Activated naive CD8-positive, alpha-beta T cell treated with anti-CD3 and anti-CD28 coated beads, Interleukin-2, amount 10 ng/mL, durations not matched to agents 7 days and 5 days (primary cell): Measurements from ENCODE around the gene ZNF697. TPM values are rescaled to one million over a fixed set of nuclear protein-coding genes. Genes with fewer than 3 reads are reported as not detected.

Experiments used
- ATAC-seq: fragments of 150-1000 bp; cut with Tn5 transposase; one replicate; pipeline ENCODE4 v1.10.0; 2021; ENCODE audit warnings: low read depth, moderate library complexity
- POLR2A ChIA-PET: fragments of 350-600 bp; sonication (Branson Sonifier 250); formaldehyde crosslinking; loops from one replicate; lab custom pipeline; 2021; ENCODE audit warnings: antibody characterized with exemption; lab: Charles Lee
- DNase-seq: peaks from one replicate; pipeline ENCODE4 v3.0.0; 2021
- H3K27ac Mint-ChIP-seq: one replicate; pipeline ENCODE4 v1.8.0; 2022; ENCODE audit warnings: mild to moderate bottlenecking, mixed read lengths
- H3K27me3 Mint-ChIP-seq: one replicate; pipeline ENCODE4 v1.8.0; 2022; ENCODE audit warnings: mild to moderate bottlenecking, moderate library complexity, mixed read lengths
- H3K36me3 Mint-ChIP-seq: one replicate; pipeline ENCODE4 v1.8.0; 2021; ENCODE audit warnings: mild to moderate bottlenecking, mixed read lengths
- H3K4me1 Mint-ChIP-seq: one replicate; pipeline ENCODE4 v1.8.0; 2021; ENCODE audit warnings: mixed read lengths
- H3K4me3 Mint-ChIP-seq: one replicate; pipeline ENCODE4 v1.8.0; 2022; ENCODE audit warnings: mild to moderate bottlenecking, moderate library complexity, mixed read lengths
- H3K9me3 Mint-ChIP-seq: one replicate; pipeline ENCODE4 v1.8.0; 2021; ENCODE audit warnings: mixed read lengths
- total RNA-seq, 2 experiments: library from RNA; stranded (reverse); gene quantifications; one replicate each; pipeline ENCODE4 v1.2.3, GENCODE V29; 2021

Gene ZNF697
- total RNA-seq, 2 experiments from 2014 or later = 0.22 to 0.31 TPM

- POLR2A ChIA-PET = no interaction called here
- H3K4me1 Mint-ChIP-seq = no peaks in the 10 kb centered on the region
- no peak overlapping the region for H3K4me3 Mint-ChIP-seq
- H3K27me3 Mint-ChIP-seq = peaks cover 63% of the 10 kb centered on the region
- H3K9me3 Mint-ChIP-seq = no peaks in the 10 kb centered on the region
- H3K27ac Mint-ChIP-seq = no peak overlapping the region
- no peaks in the 10 kb centered on the region for H3K36me3 Mint-ChIP-seq
- no peak for DNase-seq
- ATAC-seq = no peak
Observed at GRCh38 chr1:119655154-119655553, 7.1 kb upstream of the ZNF697 start.

GRCh38 chr1:119653839-119654170 is 5.7 kb upstream of the ZNF697 start:
- no peak for DNase-seq
- Mint-ChIP-seq H3K36me3 (no peaks in the 10 kb centered on the region), H3K4me3 (no peak overlapping the region), H3K9me3 (no peaks in the 10 kb centered on the region), H3K27me3 (peaks cover 67% of the 10 kb centered on the region), H3K27ac (no peak overlapping the region), H3K4me1 (peaks cover 2% of the 10 kb centered on the region)
- no peak for ATAC-seq
- POLR2A ChIA-PET = no interaction called here

DNA sequence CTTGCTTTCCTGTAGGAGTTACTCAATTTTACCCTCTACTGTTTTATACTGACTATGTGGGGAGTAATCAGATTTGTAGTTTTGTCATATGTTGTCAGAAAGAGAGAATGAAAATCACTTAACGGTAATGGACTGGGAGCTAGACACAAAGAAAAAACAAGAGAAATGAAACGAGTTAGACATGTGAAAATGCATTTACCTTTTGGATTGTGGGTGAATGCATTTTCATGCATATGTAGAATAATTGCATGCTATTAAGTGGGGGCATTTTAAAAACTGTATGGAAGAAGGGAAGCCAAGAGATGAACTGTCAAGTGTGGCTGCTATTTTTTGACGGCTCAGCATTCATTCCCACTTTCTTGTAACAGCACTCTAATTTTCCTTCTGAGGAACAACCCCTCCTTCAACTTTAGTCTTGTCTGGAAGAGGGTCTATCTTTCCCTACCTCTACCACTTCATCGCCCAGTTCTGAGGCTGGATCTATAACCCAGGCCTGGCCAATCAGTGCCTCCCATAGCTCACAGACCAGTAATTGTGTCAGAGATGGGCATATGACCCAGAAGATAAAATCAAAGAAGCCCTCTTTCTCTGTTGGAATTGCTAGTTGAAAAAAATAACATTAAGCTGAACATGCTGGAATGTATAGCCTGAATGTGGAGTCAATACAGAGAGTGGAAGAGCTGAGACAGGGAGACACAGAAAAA is 5.2 kb upstream of the ZNF697 start:
- Mint-ChIP-seq H3K27me3 (peaks cover 70% of the 10 kb centered on the region), H3K9me3 (no peaks in the 10 kb centered on the region), H3K4me3 (no peak overlapping the region), H3K36me3 (no peaks in the 10 kb centered on the region), H3K4me1 (peaks cover 2% of the 10 kb centered on the region), H3K27ac (no peak overlapping the region)
- POLR2A ChIA-PET = no interaction called here
- ATAC-seq (no peak), DNase-seq (no peak)

DNA sequence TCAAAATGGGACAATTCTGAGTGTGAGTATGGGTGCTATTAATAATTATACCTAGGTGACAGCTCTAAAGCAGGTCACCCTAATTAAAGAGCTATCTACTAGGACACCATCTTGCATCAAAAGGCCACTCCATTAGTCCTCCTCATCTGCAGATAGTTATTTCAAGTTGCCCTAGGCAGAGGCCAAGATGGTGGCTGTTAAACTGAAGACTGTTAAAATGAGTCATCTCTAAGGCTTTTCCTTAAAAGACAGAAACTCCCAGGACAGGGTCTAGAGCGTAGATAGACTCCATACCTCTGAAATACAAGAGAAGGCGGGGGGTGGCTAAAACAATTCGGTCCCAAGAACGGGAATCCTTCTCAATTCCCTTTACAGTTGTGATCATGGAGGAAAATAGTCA is 4.5 kb upstream of the ZNF697 start:
- ATAC-seq (no peak), DNase-seq (no peak)
- POLR2A ChIA-PET = no interaction called here
- no peak overlapping the region for H3K4me3 Mint-ChIP-seq
- H3K27me3 Mint-ChIP-seq = peaks cover 73% of the 10 kb centered on the region
- H3K9me3 Mint-ChIP-seq = no peaks in the 10 kb centered on the region
- no peak overlapping the region for H3K27ac Mint-ChIP-seq
- peaks cover 5% of the 10 kb centered on the region for H3K4me1 Mint-ChIP-seq
- H3K36me3 Mint-ChIP-seq = no peaks in the 10 kb centered on the region

GRCh38 chr1:119651641-119652040 is 3.6 kb upstream of the ZNF697 start:
- POLR2A ChIA-PET = no interaction called here
- H3K4me3 Mint-ChIP-seq = no peak overlapping the region
- ATAC-seq = no peak
- H3K4me1 Mint-ChIP-seq = peaks cover 8% of the 10 kb centered on the region
- peaks cover 78% of the 10 kb centered on the region for H3K27me3 Mint-ChIP-seq
- no peaks in the 10 kb centered on the region for H3K36me3 Mint-ChIP-seq
- H3K9me3 Mint-ChIP-seq = no peaks in the 10 kb centered on the region
- DNase-seq = no peak
- H3K27ac Mint-ChIP-seq = no peak overlapping the region

- ATAC-seq = no peak
- peaks cover 13% of the 10 kb centered on the region for H3K4me1 Mint-ChIP-seq
- POLR2A ChIA-PET = no interaction called here
- peaks cover 81% of the 10 kb centered on the region for H3K27me3 Mint-ChIP-seq
- no peak overlapping the region for H3K4me3 Mint-ChIP-seq
- H3K27ac Mint-ChIP-seq = no peak overlapping the region
- no peak for DNase-seq
- H3K36me3 Mint-ChIP-seq = no peaks in the 10 kb centered on the region
- no peaks in the 10 kb centered on the region for H3K9me3 Mint-ChIP-seq
Observed at GRCh38 chr1:119651133-119651532, 3.1 kb upstream of the ZNF697 start.

- Mint-ChIP-seq H3K27me3 (peaks cover 89% of the 10 kb centered on the region), H3K4me3 (peak overlapping the region; percentile 76), H3K4me1 (peaks cover 15% of the 10 kb centered on the region), H3K9me3 (no peaks in the 10 kb centered on the region), H3K27ac (no peak overlapping the region), H3K36me3 (no peaks in the 10 kb centered on the region)
- POLR2A ChIA-PET = no interaction called here
- no peak for ATAC-seq
- DNase-seq = no peak
Observed at GRCh38 chr1:119648620-119649004, 546 bp upstream of the ZNF697 start.

DNA sequence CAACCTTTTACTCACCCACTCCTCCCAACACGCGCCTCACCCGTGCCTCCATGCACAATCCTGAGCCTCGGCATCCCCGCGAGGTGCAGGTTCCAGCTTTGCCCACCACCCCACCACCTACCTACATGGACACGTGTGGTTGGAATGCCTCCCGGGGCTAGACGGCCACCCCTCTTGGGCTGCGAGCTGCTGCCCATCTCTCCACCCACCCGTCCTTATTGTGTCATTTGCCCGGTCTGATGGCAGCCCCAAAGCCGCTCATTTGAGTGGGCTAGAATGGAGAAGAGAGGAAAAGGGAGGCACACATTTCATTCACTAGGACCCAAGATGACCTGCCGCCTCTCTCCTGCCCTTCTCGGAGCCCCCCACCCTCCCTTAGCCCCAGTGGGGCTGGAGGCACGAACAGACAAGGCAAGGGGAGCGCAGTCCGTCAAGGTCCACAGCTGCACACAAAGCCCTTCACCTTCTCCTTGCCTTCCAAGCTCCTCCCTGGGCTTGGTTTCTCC is 785 bp downstream of the ZNF697 start:
- Mint-ChIP-seq H3K27ac (no peak overlapping the region), H3K4me3 (peak overlapping the region; percentile 76), H3K4me1 (peaks cover 15% of the 10 kb centered on the region), H3K27me3 (peaks cover 78% of the 10 kb centered on the region), H3K9me3 (no peaks in the 10 kb centered on the region), H3K36me3 (no peaks in the 10 kb centered on the region)
- POLR2A ChIA-PET = no interaction called here
- no peak for DNase-seq
- ATAC-seq = no peak

DNA sequence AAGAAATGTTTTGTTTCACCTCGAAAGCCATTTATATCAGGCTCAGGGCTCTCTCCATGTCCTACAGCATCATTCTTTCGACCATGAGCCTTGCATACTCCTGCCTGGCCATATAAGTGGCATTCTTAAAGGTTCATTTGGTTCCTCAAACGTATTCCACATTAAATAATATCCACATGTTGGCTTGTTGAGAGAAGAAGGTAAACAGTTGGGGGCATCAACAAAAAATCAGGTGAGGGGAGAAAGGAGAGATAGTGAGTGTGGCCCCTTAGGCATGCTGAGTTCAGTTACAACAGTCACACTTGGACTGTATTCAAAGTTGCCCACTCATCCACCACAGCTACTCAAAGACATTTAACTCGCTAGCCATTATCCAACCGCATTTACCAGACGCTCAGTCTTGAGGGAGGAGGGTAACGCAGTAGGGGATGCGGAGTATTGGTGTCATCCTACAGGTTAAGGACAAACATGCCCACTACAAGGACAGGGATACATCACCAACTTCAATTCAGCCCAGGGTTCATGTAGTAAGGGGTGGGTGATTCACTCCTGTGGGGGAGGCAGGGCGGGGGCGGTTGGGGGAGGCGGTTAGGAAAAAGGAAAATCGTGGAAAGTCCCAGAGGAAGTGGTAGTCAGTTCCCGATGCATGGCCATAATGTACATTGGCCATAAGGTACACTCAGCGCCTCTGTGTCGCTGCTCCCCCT is 1.4 kb downstream of the ZNF697 start:
- no peak for DNase-seq
- H3K27ac Mint-ChIP-seq = no peak overlapping the region
- no peak overlapping the region for H3K4me3 Mint-ChIP-seq
- ATAC-seq = no peak
- peaks cover 78% of the 10 kb centered on the region for H3K27me3 Mint-ChIP-seq
- H3K9me3 Mint-ChIP-seq = no peaks in the 10 kb centered on the region
- H3K4me1 Mint-ChIP-seq = peaks cover 15% of the 10 kb centered on the region
- no peaks in the 10 kb centered on the region for H3K36me3 Mint-ChIP-seq
- POLR2A ChIA-PET = no interaction called here

DNA sequence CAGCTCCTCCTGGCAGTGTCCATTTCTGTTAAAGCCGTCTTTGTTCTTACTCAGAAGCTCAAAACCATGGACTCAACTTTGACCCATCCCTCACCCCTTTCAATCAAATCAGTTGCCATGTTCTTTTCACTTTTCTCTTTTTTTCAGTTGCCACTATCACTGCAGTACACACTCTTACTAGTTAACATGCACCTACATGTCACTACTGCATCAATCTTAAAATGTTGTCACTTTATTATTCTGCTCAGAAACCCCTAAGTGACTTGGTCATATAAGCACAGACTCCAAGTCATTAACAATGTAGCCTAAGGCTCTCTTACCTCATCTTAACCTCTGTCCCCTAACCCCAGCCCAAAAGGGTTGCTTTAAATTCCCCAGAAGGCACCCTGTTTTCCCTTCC is 9.0 kb downstream of the ZNF697 start:
- Mint-ChIP-seq H3K27me3 (peaks cover 35% of the 10 kb centered on the region), H3K9me3 (no peaks in the 10 kb centered on the region), H3K27ac (no peak overlapping the region), H3K36me3 (no peaks in the 10 kb centered on the region), H3K4me1 (no peaks in the 10 kb centered on the region), H3K4me3 (no peak overlapping the region)
- POLR2A ChIA-PET = no interaction called here
- no peak for DNase-seq
- ATAC-seq = no peak

DNA sequence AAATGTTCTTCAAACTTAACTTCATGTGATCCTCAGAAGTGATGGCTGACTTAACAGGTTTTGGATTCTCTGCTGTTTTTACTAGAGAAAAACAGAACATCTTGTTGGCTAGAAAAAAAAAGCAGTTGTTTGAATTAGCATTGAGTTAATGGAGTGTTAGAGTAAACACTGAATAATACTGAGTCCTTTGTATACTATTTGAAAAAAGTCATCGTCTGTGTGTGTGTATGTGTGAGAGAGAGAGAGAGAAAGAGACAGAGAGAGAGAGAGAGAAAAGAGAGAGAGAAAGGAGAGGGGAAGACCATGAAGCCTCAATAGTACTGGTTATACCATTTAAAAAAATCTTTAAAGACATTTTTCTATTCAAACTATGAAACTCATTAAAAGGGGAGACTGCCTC is 10.4 kb downstream of the ZNF697 start:
- POLR2A ChIA-PET = no interaction called here
- DNase-seq = no peak
- Mint-ChIP-seq H3K4me1 (no peaks in the 10 kb centered on the region), H3K9me3 (no peaks in the 10 kb centered on the region), H3K27ac (no peak overlapping the region), H3K4me3 (no peak overlapping the region), H3K36me3 (no peaks in the 10 kb centered on the region), H3K27me3 (peaks cover 42% of the 10 kb centered on the region)
- ATAC-seq = no peak

GRCh38 chr1:119636491-119637089 is 11.5 kb downstream of the ZNF697 start:
- DNase-seq (no peak), ATAC-seq (no peak)
- H3K36me3 Mint-ChIP-seq = no peaks in the 10 kb centered on the region
- no peaks in the 10 kb centered on the region for H3K4me1 Mint-ChIP-seq
- peaks cover 46% of the 10 kb centered on the region for H3K27me3 Mint-ChIP-seq
- no peak overlapping the region for H3K27ac Mint-ChIP-seq
- no peak overlapping the region for H3K4me3 Mint-ChIP-seq
- POLR2A ChIA-PET = no interaction called here
- H3K9me3 Mint-ChIP-seq = no peaks in the 10 kb centered on the region

DNA sequence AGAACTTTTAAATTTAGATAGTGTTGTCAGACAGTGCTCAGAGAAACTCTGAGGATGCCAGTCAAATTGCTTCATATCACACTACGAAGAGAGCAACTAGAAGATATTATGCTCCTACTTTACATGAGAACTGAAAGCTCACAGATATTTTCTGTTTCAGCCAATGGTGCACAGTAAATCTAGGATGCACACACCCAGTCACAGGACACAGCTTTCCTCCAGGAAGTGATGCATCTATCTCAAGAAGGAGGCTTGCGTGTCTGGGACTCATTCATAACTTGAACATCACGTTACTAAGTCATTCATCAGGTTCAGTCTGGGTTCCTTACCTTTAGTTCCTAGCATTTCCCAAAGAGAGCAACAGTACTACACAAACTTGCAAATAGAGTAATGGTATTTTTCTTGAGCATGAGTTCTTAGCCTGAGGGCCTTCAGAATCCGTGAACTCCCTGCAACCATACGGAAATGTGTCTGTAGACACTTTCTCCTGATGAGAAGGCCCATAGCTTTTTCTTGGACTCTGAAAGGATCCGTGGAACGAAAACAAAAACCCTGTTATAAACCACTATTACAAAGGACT is 12.2 kb downstream of the ZNF697 start:
- H3K4me1 Mint-ChIP-seq = no peaks in the 10 kb centered on the region
- no peak overlapping the region for H3K4me3 Mint-ChIP-seq
- POLR2A ChIA-PET = no interaction called here
- no peak overlapping the region for H3K27ac Mint-ChIP-seq
- H3K9me3 Mint-ChIP-seq = no peaks in the 10 kb centered on the region
- no peaks in the 10 kb centered on the region for H3K36me3 Mint-ChIP-seq
- H3K27me3 Mint-ChIP-seq = peaks cover 43% of the 10 kb centered on the region
- ATAC-seq = no peak
- DNase-seq = no peak

- Mint-ChIP-seq H3K4me3 (no peak overlapping the region), H3K9me3 (no peaks in the 10 kb centered on the region), H3K27me3 (peaks cover 54% of the 10 kb centered on the region), H3K4me1 (no peaks in the 10 kb centered on the region), H3K27ac (no peak overlapping the region), H3K36me3 (no peaks in the 10 kb centered on the region)
- POLR2A ChIA-PET = no interaction called here
- no peak for DNase-seq
- ATAC-seq = no peak
Observed at GRCh38 chr1:119634016-119634415, 14.1 kb downstream of the ZNF697 start.
